ENCODE data around the gene SIRPB2.
A peak's percentile ranks its signal among the peaks of the same experiment; 100 is the strongest.

SIRPB2 gene

DNA sequence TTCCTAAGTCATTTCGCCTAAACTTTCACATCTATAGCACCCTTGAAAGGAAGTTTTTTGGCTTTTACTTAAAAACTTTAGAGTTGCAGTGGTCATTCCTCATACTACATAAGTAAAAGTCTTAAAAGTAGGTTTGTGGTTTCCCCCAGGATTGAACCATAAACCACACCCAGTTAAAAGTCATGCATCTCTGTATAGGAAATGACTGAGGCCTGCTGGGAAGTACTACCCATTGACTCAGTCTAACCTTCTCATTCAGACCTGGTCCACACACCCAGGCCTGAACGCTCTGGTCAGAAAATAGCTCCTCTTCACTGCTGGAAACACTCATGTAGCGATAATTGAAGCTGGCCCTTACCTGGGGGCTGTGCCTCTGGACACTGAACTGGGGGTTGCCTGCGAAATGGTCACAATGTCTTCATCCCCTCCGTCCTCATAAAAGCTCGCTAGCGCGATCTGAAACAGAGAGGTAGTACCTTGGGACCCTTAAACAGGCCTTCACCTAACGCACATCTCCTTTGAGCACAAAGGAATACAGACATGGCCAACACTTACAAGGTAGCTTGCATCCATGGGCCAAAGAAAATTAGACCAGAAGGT is 27.1 kb downstream of the SIRPB2 start:
- Histone ChIP-seq H3K27me3 (ENCODE audit: control insufficient read depth, low read length) (no peaks in the 10 kb centered on the region), H3K27ac (ENCODE audit: low read depth, low read length) (no peak overlapping the region), H3K4me3 (ENCODE audit: low read length) (no peak overlapping the region), H3K9me3 (ENCODE audit: control insufficient read depth, insufficient read depth, low read length) (no peaks in the 10 kb centered on the region), H3K36me3 (ENCODE audit: control insufficient read depth, low read length) (peaks cover 60% of the 10 kb centered on the region), H4K20me1 (ENCODE audit: control insufficient read depth, insufficient read depth, low read depth, low read length) (peaks cover 14% of the 10 kb centered on the region), H3K79me2 (ENCODE audit: control insufficient read depth, low read length) (peaks cover 54% of the 10 kb centered on the region), H3K4me2 (ENCODE audit: low read length) (no peak overlapping the region), H3K9me2 (replicated peaks; ENCODE audit: control insufficient read depth, low read length) (no peaks in the 10 kb centered on the region), H3K4me1 (ENCODE audit: control insufficient read depth, low read length) (peaks cover 35% of the 10 kb centered on the region), H3F3A (ENCODE audit: control insufficient read depth, insufficient read depth) (0 out of 2 replicates have a peak, but pooled peaks cover 2% of the 10 kb centered on the region)
- TF ChIP-seq, protein P1, sequence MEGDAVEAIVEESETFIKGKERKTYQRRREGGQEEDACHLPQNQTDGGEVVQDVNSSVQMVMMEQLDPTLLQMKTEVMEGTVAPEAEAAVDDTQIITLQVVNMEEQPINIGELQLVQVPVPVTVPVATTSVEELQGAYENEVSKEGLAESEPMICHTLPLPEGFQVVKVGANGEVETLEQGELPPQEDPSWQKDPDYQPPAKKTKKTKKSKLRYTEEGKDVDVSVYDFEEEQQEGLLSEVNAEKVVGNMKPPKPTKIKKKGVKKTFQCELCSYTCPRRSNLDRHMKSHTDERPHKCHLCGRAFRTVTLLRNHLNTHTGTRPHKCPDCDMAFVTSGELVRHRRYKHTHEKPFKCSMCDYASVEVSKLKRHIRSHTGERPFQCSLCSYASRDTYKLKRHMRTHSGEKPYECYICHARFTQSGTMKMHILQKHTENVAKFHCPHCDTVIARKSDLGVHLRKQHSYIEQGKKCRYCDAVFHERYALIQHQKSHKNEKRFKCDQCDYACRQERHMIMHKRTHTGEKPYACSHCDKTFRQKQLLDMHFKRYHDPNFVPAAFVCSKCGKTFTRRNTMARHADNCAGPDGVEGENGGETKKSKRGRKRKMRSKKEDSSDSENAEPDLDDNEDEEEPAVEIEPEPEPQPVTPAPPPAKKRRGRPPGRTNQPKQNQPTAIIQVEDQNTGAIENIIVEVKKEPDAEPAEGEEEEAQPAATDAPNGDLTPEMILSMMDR (IDR thresholded peaks at IDR 0.05; ENCODE audit: low read depth, low read length, poor library complexity, severe bottlenecking) = no peak
- TF ChIP-seq EZH2phosphoT487 (IDR thresholded peaks at IDR 0.05; ENCODE audit: borderline replicate concordance, low read length) = no peak

DNA sequence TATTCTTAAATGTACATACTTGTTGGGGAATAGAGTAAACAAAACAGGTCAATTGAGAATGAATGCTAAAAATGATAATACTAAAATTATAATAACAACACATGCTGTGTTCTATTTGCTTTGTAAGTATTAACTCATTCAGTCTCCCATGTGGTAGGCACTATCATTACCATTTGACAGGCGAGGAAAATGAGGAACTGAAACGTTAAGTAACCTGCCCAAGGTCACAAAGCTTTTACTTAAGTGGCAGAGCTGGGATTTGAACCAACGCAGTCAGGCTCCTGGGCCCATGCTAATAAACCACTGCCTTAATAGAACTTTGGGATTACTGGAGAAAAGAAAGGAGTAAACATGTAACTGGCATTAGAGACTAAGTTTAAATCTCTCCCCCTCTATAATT is 28.4 kb downstream of the SIRPB2 start:
- no peak overlapping the region for H3K27ac ChIP-seq (ENCODE audit: low read depth, low read length)
- peaks cover 54% of the 10 kb centered on the region for H3K79me2 ChIP-seq (ENCODE audit: control insufficient read depth, low read length)
- no peaks in the 10 kb centered on the region for H3K27me3 ChIP-seq (ENCODE audit: control insufficient read depth, low read length)
- no peak for TF ChIP-seq EZH2phosphoT487 (IDR thresholded peaks at IDR 0.05; ENCODE audit: borderline replicate concordance, low read length)
- TF ChIP-seq, protein P1 (IDR thresholded peaks at IDR 0.05; ENCODE audit: low read depth, low read length, poor library complexity, severe bottlenecking) = no peak
- H3K4me1 ChIP-seq (ENCODE audit: control insufficient read depth, low read length) = peaks cover 32% of the 10 kb centered on the region
- 0 out of 2 replicates have a peak, but pooled peaks cover 2% of the 10 kb centered on the region for H3F3A ChIP-seq (ENCODE audit: control insufficient read depth, insufficient read depth)
- no peaks in the 10 kb centered on the region for H3K9me2 ChIP-seq (replicated peaks; ENCODE audit: control insufficient read depth, low read length)
- 0 out of 2 replicates have a peak overlapping the region, but pooled peaks have one; percentile 2 for H3K4me2 ChIP-seq (ENCODE audit: low read length)
- H3K9me3 ChIP-seq (ENCODE audit: control insufficient read depth, insufficient read depth, low read length) = no peaks in the 10 kb centered on the region
- H3K36me3 ChIP-seq (ENCODE audit: control insufficient read depth, low read length) = peaks cover 65% of the 10 kb centered on the region
- H3K4me3 ChIP-seq (ENCODE audit: low read length) = no peak overlapping the region
- peaks cover 14% of the 10 kb centered on the region for H4K20me1 ChIP-seq (ENCODE audit: control insufficient read depth, insufficient read depth, low read depth, low read length)

DNA sequence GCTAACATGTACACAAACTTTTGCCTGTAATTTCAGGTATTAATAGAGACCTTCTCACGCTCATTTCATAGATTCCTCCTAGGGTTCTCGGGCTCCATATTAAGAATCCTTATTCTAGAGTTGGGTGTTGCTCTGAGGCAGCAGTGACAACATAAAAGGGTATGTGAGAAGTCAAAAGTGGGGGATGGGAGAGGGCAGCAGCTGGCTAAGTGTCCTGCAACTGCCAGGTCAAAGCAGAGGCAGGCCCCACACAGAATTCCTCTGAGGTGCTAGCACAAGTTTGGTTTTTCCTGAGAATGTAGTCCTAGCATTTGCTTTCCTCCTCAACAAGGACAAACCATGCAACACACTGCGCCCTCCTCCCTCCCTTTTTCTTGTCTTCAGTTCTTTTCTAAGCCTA is 29.2 kb downstream of the SIRPB2 start:
- Histone ChIP-seq H3K4me2 (ENCODE audit: low read length) (no peak overlapping the region), H3K9me3 (ENCODE audit: control insufficient read depth, insufficient read depth, low read length) (no peaks in the 10 kb centered on the region), H3K9me2 (replicated peaks; ENCODE audit: control insufficient read depth, low read length) (no peaks in the 10 kb centered on the region), H3K4me1 (ENCODE audit: control insufficient read depth, low read length) (peaks cover 24% of the 10 kb centered on the region), H3K27me3 (ENCODE audit: control insufficient read depth, low read length) (no peaks in the 10 kb centered on the region), H3F3A (ENCODE audit: control insufficient read depth, insufficient read depth) (0 out of 2 replicates have a peak, but pooled peaks cover under 1% of the 10 kb centered on the region), H3K36me3 (ENCODE audit: control insufficient read depth, low read length) (peaks cover 70% of the 10 kb centered on the region), H4K20me1 (ENCODE audit: control insufficient read depth, insufficient read depth, low read depth, low read length) (peaks cover 14% of the 10 kb centered on the region), H3K27ac (ENCODE audit: low read depth, low read length) (no peak overlapping the region), H3K4me3 (ENCODE audit: low read length) (no peak overlapping the region), H3K79me2 (ENCODE audit: control insufficient read depth, low read length) (peaks cover 54% of the 10 kb centered on the region)
- no peak for TF ChIP-seq EZH2phosphoT487 (IDR thresholded peaks at IDR 0.05; ENCODE audit: borderline replicate concordance, low read length)
- TF ChIP-seq, protein P1 (IDR thresholded peaks at IDR 0.05; ENCODE audit: low read depth, low read length, poor library complexity, severe bottlenecking) = no peak

Measured in DOHH2 (cell line).